Tibial nerve (tissue), 4 donors: ENCODE results near the gene ARHGAP23.

Experiments
- CTCF ChIP-seq, 5 experiments: fragments of 200-600 bp in 3 of 5; fragments of 450-650 bp in 2 of 5; sonication (generic) in 3 of 5; IDR thresholded peaks; one replicate each; pipeline ENCODE4 v1.5.1; 2016 to 2019; ENCODE audit warnings: antibody characterized with exemption in 5 of 5, mild to moderate bottlenecking in 3 of 5, moderate library complexity in 2 of 5
- EP300 ChIP-seq, 2 donors: sonication (generic); formaldehyde crosslinking; IDR thresholded peaks; one replicate each; pipeline ENCODE4 v1.6.1; 2017; ENCODE audit warnings: antibody characterized with exemption in 2 of 2, mild to moderate bottlenecking in 1 of 2
- POLR2A ChIP-seq, 2 donors: fragments of 450-650 bp; IDR thresholded peaks; one replicate each; pipeline ENCODE4 v1.6.1; 2017; ENCODE audit warnings: antibody characterized with exemption in 2 of 2, mild to moderate bottlenecking in 2 of 2, moderate library complexity in 2 of 2

GRCh38 chr17:38510421-38511149 is 82.3 kb downstream of the ARHGAP23 start:
- TF ChIP-seq CTCF (IDR thresholded peaks at IDR 0.05), result peak in 2 of 5 experiments; percentile 12 to 19
- TF ChIP-seq POLR2A (IDR thresholded peaks at IDR 0.05), result no peak
- no peak for TF ChIP-seq EP300 (IDR thresholded peaks at IDR 0.05)
